ENCODE measurements around the gene SSC5D.
A peak's percentile ranks its signal among the peaks of the same experiment; 100 is the strongest.

Gene SSC5D

GRCh38 chr19:55544776-55545439 is 56.7 kb downstream of the SSC5D start:
- no peak overlapping the region for H3K4me3 ChIP-seq
- no peak overlapping the region for H3K27ac ChIP-seq

GRCh38 chr19:55545443-55545842 is 57.2 kb downstream of the SSC5D start, which contains the start of gene SBK3:
TSS of gene SBK3 (minus strand) at chr19:55545543. CDS start at chr19:55545543, 0 bp downstream.
- H3K27ac ChIP-seq: peak within 1 kb of the TSS in 7 of 21 experiments; percentile 18 to 79 (median 44)

GRCh38 chr19:55546011-55546410 is 57.8 kb downstream of the SSC5D start:
- Histone ChIP-seq H3K4me3 (no peak overlapping the region), H3K27ac (peak overlapping the region in 2 of 21 experiments; percentile 49 to 79)

More at GRCh38 chr19:55545443-55545842, 57.2 kb downstream of the SSC5D start, which contains the start of gene SBK3:
- no peak within 1 kb of the TSS for H3K4me3 ChIP-seq

GRCh38 chr19:55546822-55547614 is 58.8 kb downstream of the SSC5D start:
- Histone ChIP-seq H3K27ac (peak overlapping the region in 10 of 21 experiments; percentile 17 to 79 (median 46)), H3K4me3 (no peak overlapping the region)

- H3K27ac ChIP-seq: peak overlapping the region in 7 of 21 experiments; percentile 2 to 56 (median 50)
These were observed 61.5 kb downstream of the SSC5D start for GRCh38 chr19:55549500-55550320.

GRCh38 chr19:55550321-55550650 is 62.0 kb downstream of the SSC5D start:
- no peak overlapping the region for H3K27ac ChIP-seq
- no peak overlapping the region for H3K4me3 ChIP-seq

More at GRCh38 chr19:55549500-55550320, 61.5 kb downstream of the SSC5D start:
- no peak overlapping the region for H3K4me3 ChIP-seq

- Histone ChIP-seq H3K4me3 (no peak overlapping the region), H3K27ac (no peak overlapping the region)
These were observed 64.0 kb downstream of the SSC5D start for GRCh38 chr19:55552206-55552605.

- Histone ChIP-seq H3K27ac (peak overlapping the region in 1 of 21 experiments; percentile 30), H3K4me3 (no peak overlapping the region)
These were observed 64.4 kb downstream of the SSC5D start for GRCh38 chr19:55552620-55553019.

GRCh38 chr19:55553217-55554182 is 65.3 kb downstream of the SSC5D start:
- Histone ChIP-seq H3K4me3 (no peak overlapping the region), H3K27ac (peak overlapping the region in 1 of 21 experiments; percentile 30)

- H3K4me3 ChIP-seq: no peak overlapping the region
- H3K27ac ChIP-seq: no peak overlapping the region
These were observed 66.1 kb downstream of the SSC5D start for GRCh38 chr19:55554302-55554701.

- no peak overlapping the region for H3K27ac ChIP-seq
These were observed 66.5 kb downstream of the SSC5D start for GRCh38 chr19:55554741-55555152.

GRCh38 chr19:55559684-55560083 is 71.4 kb downstream of the SSC5D start:
- H3K27ac ChIP-seq: no peak overlapping the region
- H3K4me3 ChIP-seq: no peak overlapping the region

More at GRCh38 chr19:55554741-55555152, 66.5 kb downstream of the SSC5D start:
- no peak overlapping the region for H3K4me3 ChIP-seq

- no peak overlapping the region for H3K4me3 ChIP-seq
- H3K27ac ChIP-seq: no peak overlapping the region
These were observed 75.0 kb downstream of the SSC5D start for GRCh38 chr19:55563261-55563690.

GRCh38 chr19:55566823-55567222 is 78.6 kb downstream of the SSC5D start:
- no peak overlapping the region for H3K4me3 ChIP-seq
- H3K27ac ChIP-seq: no peak overlapping the region

- Histone ChIP-seq H3K4me3 (no peak overlapping the region), H3K27ac (no peak overlapping the region)
These were observed 79.6 kb downstream of the SSC5D start for GRCh38 chr19:55567708-55568328.
